ENCODE data around the gene ZNF280C.

- TF ChIP-seq CTCF (IDR thresholded peaks at IDR 0.05) (no peak), POLR2A (IDR thresholded peaks at IDR 0.05) (no peak)
These were observed 43.9 kb downstream of the ZNF280C start for GRCh38 chrX:130224810-130225209.

Data from heart left ventricle (tissue), 13 donors.